HEK293 (cell line): ENCODE measurements around the gene CARD11.

ENCODE experiments used
- ATF2 ChIP-seq: fragments of 450-650 bp; formaldehyde crosslinking; IDR thresholded peaks from 2 replicates; pipeline ENCODE4 v1.5.1; 2016; ENCODE audit warnings: missing biosample characterization, missing genetic modification characterization, low read depth
- CTCF ChIP-seq: fragments of 450-650 bp; formaldehyde crosslinking; IDR thresholded peaks from 2 replicates; pipeline ENCODE4 v1.5.1; 2016; ENCODE audit warnings: missing biosample characterization, missing genetic modification characterization
- REST ChIP-seq: fragments of 450-650 bp; formaldehyde crosslinking; IDR thresholded peaks from 2 replicates; pipeline ENCODE4 v1.5.1; 2016; ENCODE audit warnings: missing biosample characterization, missing genetic modification characterization
- ZBTB17 ChIP-seq: fragments of 450-650 bp; formaldehyde crosslinking; IDR thresholded peaks from 2 replicates; pipeline ENCODE4 v1.5.1; 2016; ENCODE audit warnings: missing biosample characterization, missing genetic modification characterization
- ZBTB8A ChIP-seq: fragments of 450-650 bp; formaldehyde crosslinking; IDR thresholded peaks from 2 replicates; pipeline ENCODE4 v1.5.1; 2016; ENCODE audit warnings: missing biosample characterization, missing genetic modification characterization
- ZNF121 ChIP-seq: fragments of 450-650 bp; formaldehyde crosslinking; IDR thresholded peaks from 2 replicates; pipeline ENCODE4 v1.5.1; 2016; ENCODE audit warnings: missing biosample characterization, missing genetic modification characterization
- ZNF184 ChIP-seq: fragments of 450-650 bp; IDR thresholded peaks from 2 replicates; pipeline ENCODE4 v1.5.1; 2018; ENCODE audit warnings: missing biosample characterization, mild to moderate bottlenecking, missing genetic modification characterization

DNA sequence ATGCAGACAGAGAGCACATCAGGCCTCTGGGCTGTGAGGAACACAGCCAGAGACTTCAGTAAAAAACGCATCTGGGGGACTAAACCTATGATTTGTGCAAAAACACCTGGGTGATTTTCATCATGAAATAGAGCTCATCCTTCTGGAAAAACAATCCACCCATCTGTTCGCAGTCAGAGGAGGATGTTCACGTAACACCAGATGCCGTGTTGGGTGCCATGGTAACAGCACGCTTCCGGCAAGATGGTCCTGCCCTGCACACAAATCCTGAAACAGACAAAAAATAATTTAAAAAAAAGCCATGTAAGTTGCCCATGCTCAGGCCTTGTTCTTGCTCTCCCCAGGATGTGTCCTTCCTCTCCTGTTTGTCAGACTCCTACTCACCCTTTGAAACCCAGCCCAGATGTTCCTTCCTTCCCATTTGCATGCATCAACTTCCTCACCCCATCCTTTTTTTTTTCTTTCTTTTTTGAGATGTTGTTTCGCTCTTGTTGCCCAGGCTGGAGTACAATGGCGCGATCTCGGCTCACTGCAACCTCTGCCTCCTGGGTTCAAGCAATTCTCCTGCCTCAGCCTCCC lies 171.3 kb downstream of the CARD11 start:
- no peak for TF ChIP-seq CTCF
- TF ChIP-seq ATF2 (tag by site-specific recombination), result no peak
- TF ChIP-seq ZNF121 (tag by site-specific recombination), result no peak
- no peak for TF ChIP-seq REST
- TF ChIP-seq ZBTB8A (tag by site-specific recombination), result no peak
- no peak for TF ChIP-seq ZNF184 (tag by site-specific recombination)
- no peak for TF ChIP-seq ZBTB17 (tag by site-specific recombination)
